SK-N-SH (cell line): ENCODE results near the gene KRT4. TPM values are rescaled to one million over a fixed set of nuclear protein-coding genes. Genes with fewer than 3 reads are reported as not detected.

Experiments
- CTCF ChIA-PET: fragments of 300-600, 350-600 bp; formaldehyde crosslinking; extraction: SDS; loops from one replicate; lab custom pipeline; 2021; lab: Yijun Ruan, JAX
- POLR2A ChIA-PET: fragments of 350-600 bp; sonication (Branson Sonifier 250); formaldehyde crosslinking; extraction: SDS; loops from one replicate; lab custom pipeline; 2020; ENCODE audit warnings: antibody characterized with exemption, inconsistent platforms; lab: Yijun Ruan, JAX
- DNase-seq: peaks from one replicate; pipeline ENCODE4 v3.0.0; 2012
- H2AFZ ChIP-seq: fragments of 200-600 bp; sonication (generic); 2 replicates; pipeline ENCODE4 v1.8.1; 2016; ENCODE audit warnings: antibody characterized with exemption, mild to moderate bottlenecking, low read depth
- H3F3A ChIP-seq: fragments of 200-600 bp; sonication (generic); replicated peaks from 2 replicates; pipeline ENCODE3; 2016; ENCODE audit warnings: antibody characterized with exemption, mild to moderate bottlenecking; ENCODE audit not compliant: insufficient read depth
- H3K27ac ChIP-seq, 2 experiments: fragments of 200-500 bp in 1 of 2; fragments of 200-600 bp in 1 of 2; sonication (Bioruptor generic) in 1 of 2; sonication (generic), shearing (Covaris generic) in 1 of 2; 2 replicates each; pipeline versions ENCODE4 v1.5.1 to v1.6.1; 2014 to 2016; ENCODE audit warnings: low read depth in 2 of 2, inconsistent platforms in 1 of 2, low read length in 1 of 2, mild to moderate bottlenecking in 1 of 2, mixed read lengths in 1 of 2
- H3K27me3 ChIP-seq: fragments of 200-600 bp; sonication (generic), shearing (Covaris generic); 2 replicates; pipeline ENCODE4 v1.6.1; 2016; ENCODE audit warnings: mixed run types; ENCODE audit not compliant: insufficient read depth
- H3K36me3 ChIP-seq, 2 experiments: fragments of 200-500 bp in 1 of 2; fragments of 200-600 bp in 1 of 2; sonication (Bioruptor generic) in 1 of 2; sonication (generic) in 1 of 2; replicated peaks in 1 of 2; 2 replicates each; pipeline versions ENCODE3 to v1.5.1; 2014 to 2016; ENCODE audit warnings: low read length in 1 of 2, mild to moderate bottlenecking in 1 of 2; ENCODE audit not compliant: insufficient read depth in 2 of 2, control insufficient read depth in 1 of 2
- H3K4me1 ChIP-seq, 2 experiments: fragments of 200-500 bp in 1 of 2; fragments of 200-600 bp in 1 of 2; sonication (Bioruptor generic) in 1 of 2; sonication (generic), shearing (Covaris generic) in 1 of 2; 2 replicates each; pipeline versions ENCODE4 v1.5.1 to v1.6.1; 2014 to 2016; ENCODE audit warnings: low read depth in 1 of 2, low read length in 1 of 2, mixed run types in 1 of 2; ENCODE audit not compliant: insufficient read depth in 2 of 2, control insufficient read depth in 1 of 2
- H3K4me2 ChIP-seq: fragments of 200-600 bp; sonication (generic), shearing (Covaris generic); 2 replicates; pipeline ENCODE4 v1.6.1; 2017; ENCODE audit warnings: mixed run types
- H3K4me3 ChIP-seq, 2 experiments: fragments of 200-500 bp in 1 of 2; fragments of 200-600 bp in 1 of 2; sonication (Bioruptor generic) in 1 of 2; sonication (generic), shearing (Covaris generic) in 1 of 2; 2 replicates each; pipeline versions ENCODE4 v1.5.1 to v1.8.1; 2014 to 2016; ENCODE audit warnings: low read depth in 2 of 2, inconsistent platforms in 1 of 2, low read length in 1 of 2, mild to moderate bottlenecking in 1 of 2, mixed read lengths in 1 of 2, moderate library complexity in 1 of 2
- H3K79me2 ChIP-seq: fragments of 200-600 bp; sonication (generic); 2 replicates; pipeline ENCODE4 v1.8.1; 2017; ENCODE audit warnings: mild to moderate bottlenecking; ENCODE audit not compliant: insufficient read depth
- H3K9ac ChIP-seq: fragments of 200-600 bp; sonication (generic); 2 replicates; pipeline ENCODE4 v1.6.1; 2017; ENCODE audit warnings: mixed run types
- H3K9me2 ChIP-seq: fragments of 200-600 bp; sonication (generic); 2 replicates; pipeline ENCODE4 v1.6.1; 2017; ENCODE audit warnings: mixed run types
- H3K9me3 ChIP-seq: fragments of 200-600 bp; sonication (generic); 2 replicates; pipeline ENCODE4 v1.6.1; 2017; ENCODE audit warnings: mixed run types, mild to moderate bottlenecking, moderate library complexity
- H4K20me1 ChIP-seq: fragments of 200-600 bp; sonication (generic); 2 replicates; pipeline ENCODE4 v1.6.1; 2017; ENCODE audit warnings: mild to moderate bottlenecking, mixed run types; ENCODE audit not compliant: insufficient read depth
- ELF1 ChIP-seq: IDR thresholded peaks from 2 replicates; pipeline ENCODE4 v1.4.0; 2012
- MXI1 ChIP-seq: IDR thresholded peaks from 2 replicates; pipeline ENCODE4 v1.6.1; 2012; ENCODE audit warnings: mild to moderate bottlenecking, low read depth, low read length, improper control_type of control experiment
- POLR2AphosphoS5 ChIP-seq: IDR thresholded peaks from 2 replicates; pipeline ENCODE4 v1.6.1; 2012; ENCODE audit warnings: low read depth, low read length
- RAD21 ChIP-seq: IDR thresholded peaks from 2 replicates; pipeline ENCODE4 v1.6.1; 2012; ENCODE audit warnings: mild to moderate bottlenecking, low read length
- RFX5 ChIP-seq: IDR thresholded peaks from 2 replicates; pipeline ENCODE4 v1.6.1; 2012; ENCODE audit warnings: mild to moderate bottlenecking, improper control_type of control experiment, low read length
- SIN3A ChIP-seq: IDR thresholded peaks from 2 replicates; pipeline ENCODE4 v1.6.1; 2012; ENCODE audit warnings: low read depth, mild to moderate bottlenecking, low read length, moderate library complexity, borderline replicate concordance
- WGBS: methylation state at CpG from one replicate; pipeline ENCODE4 v1.1.6; 2017; ENCODE audit warnings: low lambda C conversion rate; 5-methylcytosine and 5-hydroxymethylcytosine counted together
- polyA plus RNA-seq, 3 experiments: library from polyadenylated mRNA; depleted of rRNA; stranded (reverse); fragments of >200 nt; gene quantifications; 2 replicates each; pipeline ENCODE4 v1.2.3, GENCODE V29; 2012
- TF ChIP-seq, protein P1 (sequence below): IDR thresholded peaks from 2 replicates; pipeline ENCODE4 v1.4.0; 2012; ENCODE audit warnings: low read depth, borderline replicate concordance
- TF ChIP-seq, protein P2 (sequence below): IDR thresholded peaks from 2 replicates; pipeline ENCODE4 v1.6.1; 2012; ENCODE audit warnings: mild to moderate bottlenecking, low read depth, low read length, moderate library complexity
- TF ChIP-seq, protein P3 (sequence below): fragments of 150-350 bp; IDR thresholded peaks from 2 replicates; pipeline ENCODE4 v1.6.1; 2016; ENCODE audit warnings: mild to moderate bottlenecking, low read depth, low read length
- TF ChIP-seq, protein P4 (sequence below): IDR thresholded peaks from 2 replicates; pipeline ENCODE4 v1.4.0; 2012; ENCODE audit warnings: low read depth
- TF ChIP-seq, protein P5 (sequence below): fragments of 150-350 bp; IDR thresholded peaks from 2 replicates; pipeline ENCODE4 v1.6.1; 2017; ENCODE audit warnings: antibody characterized with exemption, low read length, low read depth, borderline replicate concordance

Gene KRT4
- polyA plus RNA-seq, 1 of the 3 experiments (the other 2 are of a cell fraction), result not detected

DNA sequence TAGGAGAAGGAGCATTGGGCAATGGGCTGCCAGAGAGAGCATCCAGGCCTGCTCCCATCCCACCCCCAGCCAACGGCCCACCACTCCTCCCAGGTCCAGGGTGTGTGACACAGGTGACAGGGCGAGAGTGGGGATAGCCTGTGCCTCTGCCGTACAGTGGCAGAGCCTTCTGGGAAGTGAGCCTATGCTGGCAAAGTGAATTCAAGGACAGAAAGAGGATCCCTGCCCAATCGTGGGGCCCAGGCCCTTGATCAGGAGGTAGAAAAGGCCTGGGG is 20.7 kb upstream of the KRT4 start:
- H3K4me1 ChIP-seq, result peaks cover 0 to 9% of the 10 kb centered on the region in 2 experiments; a peak in 1 of 4 replicates
- H4K20me1 ChIP-seq, result no peaks in the 10 kb centered on the region
- WGBS, result 27% methylated on average over 4 of the region's 4 CpGs
- no peaks in the 10 kb centered on the region for H3K9me3 ChIP-seq
- TF ChIP-seq ELF1 (no peak), SIN3A (no peak), RAD21 (no peak), POLR2AphosphoS5 (no peak), RFX5 (no peak), MXI1 (no peak)
- TF ChIP-seq, protein P1, sequence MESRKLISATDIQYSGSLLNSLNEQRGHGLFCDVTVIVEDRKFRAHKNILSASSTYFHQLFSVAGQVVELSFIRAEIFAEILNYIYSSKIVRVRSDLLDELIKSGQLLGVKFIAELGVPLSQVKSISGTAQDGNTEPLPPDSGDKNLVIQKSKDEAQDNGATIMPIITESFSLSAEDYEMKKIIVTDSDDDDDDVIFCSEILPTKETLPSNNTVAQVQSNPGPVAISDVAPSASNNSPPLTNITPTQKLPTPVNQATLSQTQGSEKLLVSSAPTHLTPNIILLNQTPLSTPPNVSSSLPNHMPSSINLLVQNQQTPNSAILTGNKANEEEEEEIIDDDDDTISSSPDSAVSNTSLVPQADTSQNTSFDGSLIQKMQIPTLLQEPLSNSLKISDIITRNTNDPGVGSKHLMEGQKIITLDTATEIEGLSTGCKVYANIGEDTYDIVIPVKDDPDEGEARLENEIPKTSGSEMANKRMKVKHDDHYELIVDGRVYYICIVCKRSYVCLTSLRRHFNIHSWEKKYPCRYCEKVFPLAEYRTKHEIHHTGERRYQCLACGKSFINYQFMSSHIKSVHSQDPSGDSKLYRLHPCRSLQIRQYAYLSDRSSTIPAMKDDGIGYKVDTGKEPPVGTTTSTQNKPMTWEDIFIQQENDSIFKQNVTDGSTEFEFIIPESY, result no peak
- TF ChIP-seq, protein P2, sequence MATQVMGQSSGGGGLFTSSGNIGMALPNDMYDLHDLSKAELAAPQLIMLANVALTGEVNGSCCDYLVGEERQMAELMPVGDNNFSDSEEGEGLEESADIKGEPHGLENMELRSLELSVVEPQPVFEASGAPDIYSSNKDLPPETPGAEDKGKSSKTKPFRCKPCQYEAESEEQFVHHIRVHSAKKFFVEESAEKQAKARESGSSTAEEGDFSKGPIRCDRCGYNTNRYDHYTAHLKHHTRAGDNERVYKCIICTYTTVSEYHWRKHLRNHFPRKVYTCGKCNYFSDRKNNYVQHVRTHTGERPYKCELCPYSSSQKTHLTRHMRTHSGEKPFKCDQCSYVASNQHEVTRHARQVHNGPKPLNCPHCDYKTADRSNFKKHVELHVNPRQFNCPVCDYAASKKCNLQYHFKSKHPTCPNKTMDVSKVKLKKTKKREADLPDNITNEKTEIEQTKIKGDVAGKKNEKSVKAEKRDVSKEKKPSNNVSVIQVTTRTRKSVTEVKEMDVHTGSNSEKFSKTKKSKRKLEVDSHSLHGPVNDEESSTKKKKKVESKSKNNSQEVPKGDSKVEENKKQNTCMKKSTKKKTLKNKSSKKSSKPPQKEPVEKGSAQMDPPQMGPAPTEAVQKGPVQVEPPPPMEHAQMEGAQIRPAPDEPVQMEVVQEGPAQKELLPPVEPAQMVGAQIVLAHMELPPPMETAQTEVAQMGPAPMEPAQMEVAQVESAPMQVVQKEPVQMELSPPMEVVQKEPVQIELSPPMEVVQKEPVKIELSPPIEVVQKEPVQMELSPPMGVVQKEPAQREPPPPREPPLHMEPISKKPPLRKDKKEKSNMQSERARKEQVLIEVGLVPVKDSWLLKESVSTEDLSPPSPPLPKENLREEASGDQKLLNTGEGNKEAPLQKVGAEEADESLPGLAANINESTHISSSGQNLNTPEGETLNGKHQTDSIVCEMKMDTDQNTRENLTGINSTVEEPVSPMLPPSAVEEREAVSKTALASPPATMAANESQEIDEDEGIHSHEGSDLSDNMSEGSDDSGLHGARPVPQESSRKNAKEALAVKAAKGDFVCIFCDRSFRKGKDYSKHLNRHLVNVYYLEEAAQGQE, result no peak
- TF ChIP-seq, protein P3, sequence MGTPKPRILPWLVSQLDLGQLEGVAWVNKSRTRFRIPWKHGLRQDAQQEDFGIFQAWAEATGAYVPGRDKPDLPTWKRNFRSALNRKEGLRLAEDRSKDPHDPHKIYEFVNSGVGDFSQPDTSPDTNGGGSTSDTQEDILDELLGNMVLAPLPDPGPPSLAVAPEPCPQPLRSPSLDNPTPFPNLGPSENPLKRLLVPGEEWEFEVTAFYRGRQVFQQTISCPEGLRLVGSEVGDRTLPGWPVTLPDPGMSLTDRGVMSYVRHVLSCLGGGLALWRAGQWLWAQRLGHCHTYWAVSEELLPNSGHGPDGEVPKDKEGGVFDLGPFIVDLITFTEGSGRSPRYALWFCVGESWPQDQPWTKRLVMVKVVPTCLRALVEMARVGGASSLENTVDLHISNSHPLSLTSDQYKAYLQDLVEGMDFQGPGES, result no peak
- TF ChIP-seq, protein P4, sequence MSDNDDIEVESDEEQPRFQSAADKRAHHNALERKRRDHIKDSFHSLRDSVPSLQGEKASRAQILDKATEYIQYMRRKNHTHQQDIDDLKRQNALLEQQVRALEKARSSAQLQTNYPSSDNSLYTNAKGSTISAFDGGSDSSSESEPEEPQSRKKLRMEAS, result no peak
- TF ChIP-seq, protein P5, sequence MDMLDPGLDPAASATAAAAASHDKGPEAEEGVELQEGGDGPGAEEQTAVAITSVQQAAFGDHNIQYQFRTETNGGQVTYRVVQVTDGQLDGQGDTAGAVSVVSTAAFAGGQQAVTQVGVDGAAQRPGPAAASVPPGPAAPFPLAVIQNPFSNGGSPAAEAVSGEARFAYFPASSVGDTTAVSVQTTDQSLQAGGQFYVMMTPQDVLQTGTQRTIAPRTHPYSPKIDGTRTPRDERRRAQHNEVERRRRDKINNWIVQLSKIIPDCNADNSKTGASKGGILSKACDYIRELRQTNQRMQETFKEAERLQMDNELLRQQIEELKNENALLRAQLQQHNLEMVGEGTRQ, result no peak
- TF ChIP-seq, all 33 proteins: peak for 0
- no peak overlapping the region for H2AFZ ChIP-seq
- ChIA-PET POLR2A (no interaction called here), CTCF (interaction anchor here (0.9 to 1.0 kb wide), 2 partner anchors 31 to 462 kb away, joined by 3 read pairs; no protein-coding TSS in a partner anchor)
- H3K79me2 ChIP-seq, result no peaks in the 10 kb centered on the region
- H3K27me3 ChIP-seq, result peaks cover 24% of the 10 kb centered on the region; the same call in 1 of the 2 replicates
- H3K36me3 ChIP-seq, result no peaks in the 10 kb centered on the region
- no peaks in the 10 kb centered on the region for H3F3A ChIP-seq
- no peak overlapping the region for H3K4me2 ChIP-seq
- H3K9me2 ChIP-seq, result no peaks in the 10 kb centered on the region
- H3K4me3 ChIP-seq, result no peak overlapping the region
- no peak overlapping the region for H3K9ac ChIP-seq
- DNase-seq, result no peak
- H3K27ac ChIP-seq, result no peak overlapping the region
